Ramos (cell line): Measurements from ENCODE around the gene PIGU.

Experiments used
- in situ Hi-C: fragments of 300-500 bp; cut with MboI; formaldehyde crosslinking; loops from one replicate; pipeline ENCODE4 v1.14.3; 2022; ENCODE audit warnings: low sequenced_read_pairs; ENCODE audit not compliant: unreplicated experiment

PIGU gene

DNA sequence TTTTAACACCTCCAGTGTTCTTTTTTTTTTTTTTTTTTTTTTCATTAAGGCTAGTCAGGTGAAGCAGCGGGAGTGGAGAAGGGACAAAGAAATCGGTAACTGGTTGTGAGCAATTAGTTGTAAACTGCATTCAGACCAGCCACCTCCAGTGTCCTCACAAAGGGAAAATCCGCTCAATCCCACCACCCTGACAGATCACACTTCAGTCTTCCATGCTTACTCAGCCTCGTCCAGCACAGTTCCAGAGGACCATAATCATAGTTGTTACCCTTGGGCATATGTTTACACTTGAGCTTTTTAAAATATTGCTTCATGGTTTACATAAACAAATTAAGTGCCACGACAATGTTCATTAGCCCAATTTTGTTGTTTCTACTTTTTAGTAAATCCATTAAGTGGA, 150.4 kb downstream of the PIGU start:
- in situ Hi-C loops, result loop anchor here (25.0 kb wide), 1 partner anchor 186 kb away; the partner anchor contains the start of gene TP53INP2

DNA sequence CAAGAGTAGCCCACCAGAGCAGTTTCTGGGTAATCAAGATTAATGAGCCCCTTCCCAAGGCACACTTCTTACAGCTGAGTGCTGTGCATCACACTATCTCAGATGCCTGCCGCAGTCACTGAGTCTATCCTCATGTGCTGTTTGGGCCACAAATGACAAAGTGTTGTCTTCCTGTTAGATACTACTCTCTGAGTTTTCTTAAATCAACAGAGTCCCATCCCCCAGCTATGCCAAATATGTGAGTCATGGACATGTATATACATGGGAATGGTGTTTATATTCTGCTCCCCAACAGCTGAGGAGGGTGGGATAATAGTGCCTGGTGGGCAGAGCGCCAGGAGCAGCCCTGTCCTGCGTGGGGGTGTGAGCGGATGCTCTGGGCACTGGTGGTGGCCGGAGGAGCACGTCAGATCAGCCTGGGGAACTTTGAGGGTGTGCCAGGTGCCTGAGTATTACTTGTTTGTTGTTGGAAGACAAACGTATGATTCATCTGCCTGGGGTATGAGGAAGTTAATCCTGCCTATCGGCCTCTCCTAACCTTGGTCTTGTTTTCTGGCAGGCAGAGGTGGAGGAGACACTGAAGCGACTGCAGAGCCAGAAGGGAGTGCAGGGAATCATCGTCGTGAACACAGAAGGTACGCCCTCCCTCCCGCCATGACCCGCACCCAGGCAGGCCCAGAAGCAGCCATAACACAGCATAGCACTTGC, 151.0 kb downstream of the PIGU start:
- in situ Hi-C loops, result loop anchor here (25.0 kb wide), 1 partner anchor 186 kb away; the partner anchor contains the start of gene TP53INP2

DNA sequence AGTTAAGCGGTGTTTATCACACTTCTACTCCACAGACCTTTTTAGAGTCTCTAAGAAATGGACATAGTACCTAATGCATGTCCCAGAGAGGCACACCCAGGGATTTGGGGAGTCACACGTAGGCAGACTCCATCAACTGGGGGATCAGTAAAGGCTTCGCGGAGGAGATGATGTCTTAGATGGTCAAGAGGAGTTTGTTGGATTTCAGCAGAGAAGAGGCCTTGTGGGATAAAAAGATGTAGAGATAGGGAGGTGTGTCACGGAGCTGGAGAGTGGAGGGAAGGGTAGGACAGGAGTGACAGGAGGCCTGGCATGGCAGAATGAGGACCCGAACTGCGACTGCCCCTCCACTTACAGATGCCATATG, 151.6 kb downstream of the PIGU start:
- in situ Hi-C loops, result loop anchor here (25.0 kb wide), 1 partner anchor 187 kb away; the partner anchor contains the start of gene TP53INP2

DNA sequence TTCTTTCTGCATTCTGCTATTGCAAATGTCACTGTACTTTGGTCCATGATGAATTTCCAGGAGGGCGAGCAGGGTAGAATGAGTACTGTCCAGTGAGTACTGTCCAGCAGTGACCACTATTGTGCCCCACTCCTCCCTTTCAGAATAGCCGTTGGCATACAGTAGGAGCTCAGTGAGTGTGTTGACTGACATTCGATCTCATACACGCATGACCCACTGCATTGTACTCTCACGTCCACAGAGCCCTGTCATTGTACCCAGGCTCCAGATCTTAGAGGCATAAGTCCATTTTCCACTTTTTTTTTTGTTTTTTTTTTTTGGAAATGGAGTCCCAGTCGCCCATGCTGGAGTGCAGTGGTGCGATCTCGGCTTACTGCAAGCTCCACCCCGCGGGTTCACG, 152.5 kb downstream of the PIGU start:
- in situ Hi-C loops, result no loop called here

DNA sequence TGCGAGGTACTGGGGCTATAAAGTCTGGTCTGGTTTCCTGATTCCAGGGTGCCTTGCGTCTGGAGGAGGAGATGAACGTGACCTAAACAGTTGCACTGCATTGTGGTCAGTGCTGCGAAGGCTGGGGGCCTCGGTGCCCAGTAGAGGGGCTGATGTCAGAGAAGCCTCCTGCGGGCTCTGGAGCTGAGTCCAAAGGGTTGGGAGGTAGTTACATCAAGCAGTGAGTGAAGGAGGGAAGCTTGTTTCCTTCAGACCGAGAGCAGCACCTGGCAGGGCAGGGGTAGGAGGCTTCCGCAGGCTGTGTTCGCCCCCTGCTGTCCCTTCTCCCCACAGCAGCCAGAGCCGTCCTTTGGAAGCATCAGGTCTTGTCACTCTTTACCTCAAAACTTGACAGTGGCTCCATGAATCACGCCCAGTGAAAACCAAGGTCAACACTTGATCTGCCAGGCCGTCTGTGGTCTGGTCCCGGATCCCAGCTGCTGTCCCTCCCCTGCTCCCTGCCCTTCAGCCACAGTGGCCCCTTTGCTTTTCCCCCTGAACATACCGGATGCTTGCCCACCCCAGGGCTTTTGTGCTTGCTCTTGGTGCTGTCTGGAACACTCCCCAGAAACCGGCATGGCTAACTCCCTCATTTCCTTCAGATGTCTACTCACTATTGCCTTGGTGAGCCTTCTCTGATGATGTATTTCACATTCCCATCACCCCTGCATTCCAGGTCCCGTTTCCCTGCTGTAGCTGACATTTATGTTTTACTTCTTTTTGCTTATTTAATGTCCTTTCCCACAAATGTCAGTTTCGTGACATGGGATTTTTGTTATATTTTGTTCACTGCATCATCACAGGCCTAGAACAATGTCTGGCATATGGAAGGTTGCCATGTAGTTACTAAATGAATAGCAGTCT, 153.7 kb downstream of the PIGU start:
- in situ Hi-C loops, result no loop called here

DNA sequence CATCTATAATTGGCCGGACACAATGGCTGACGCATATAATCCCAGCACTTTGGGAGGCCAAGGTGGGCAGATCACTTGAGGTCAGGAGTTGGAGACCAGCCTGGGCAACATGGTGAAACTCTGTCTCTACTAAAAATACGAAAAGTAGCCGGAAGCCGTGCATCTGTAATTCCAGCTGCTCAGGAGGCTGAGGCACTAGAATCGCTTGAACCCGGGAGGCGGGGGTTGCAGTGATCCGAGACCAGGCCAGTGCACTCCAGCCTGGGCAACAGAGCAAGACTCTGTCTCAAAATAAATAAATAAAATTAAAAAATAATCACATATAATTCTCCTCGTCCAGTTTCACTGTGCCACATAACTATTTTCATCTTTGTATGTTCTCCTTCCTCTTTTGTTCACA, 157.1 kb downstream of the PIGU start:
- in situ Hi-C loops, result loop anchor here (10.0 kb wide), 1 partner anchor 205 kb away; no protein-coding TSS in a partner anchor

DNA sequence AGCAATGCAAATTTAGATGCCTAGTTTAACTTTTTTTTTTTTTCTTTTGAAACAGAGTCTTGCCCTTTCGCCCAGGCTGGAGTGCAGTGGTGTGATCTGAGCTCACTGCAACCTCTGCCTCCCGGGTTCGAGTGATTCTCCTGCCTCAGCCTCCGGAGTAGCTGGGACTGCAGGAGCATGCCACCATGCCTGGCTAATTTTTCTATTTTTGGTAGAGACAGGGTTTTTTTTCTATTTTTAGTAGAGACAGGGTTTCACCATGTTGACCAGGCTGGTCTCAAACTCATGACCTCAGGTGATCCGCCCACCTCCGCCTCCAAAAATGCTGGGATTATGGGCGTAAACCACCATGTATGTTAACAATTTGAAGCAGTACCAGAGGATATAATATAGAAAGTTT, 158.0 kb downstream of the PIGU start:
- in situ Hi-C loops, result loop anchor here (10.0 kb wide), 1 partner anchor 204 kb away; no protein-coding TSS in a partner anchor

DNA sequence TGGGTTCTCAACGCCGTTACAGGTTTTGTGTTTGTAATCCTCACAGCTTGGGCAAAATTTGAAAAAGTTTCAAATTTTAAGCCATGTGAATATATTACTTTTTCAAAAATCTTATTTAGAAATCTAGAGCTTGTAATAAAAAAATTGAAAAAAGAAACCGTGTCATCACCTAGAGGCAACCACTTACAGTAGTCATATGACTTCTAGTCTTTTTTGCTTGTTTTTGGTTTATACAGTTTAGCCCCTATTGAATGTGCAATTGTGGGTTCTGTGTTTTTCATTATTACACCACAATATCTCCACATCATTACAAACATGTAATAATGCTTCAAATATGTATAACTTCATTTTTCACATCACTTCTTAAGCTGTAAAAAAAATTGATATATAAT, 159.8 kb downstream of the PIGU start:
- in situ Hi-C loops, result loop anchor here (10.0 kb wide), 1 partner anchor 202 kb away; no protein-coding TSS in a partner anchor

DNA sequence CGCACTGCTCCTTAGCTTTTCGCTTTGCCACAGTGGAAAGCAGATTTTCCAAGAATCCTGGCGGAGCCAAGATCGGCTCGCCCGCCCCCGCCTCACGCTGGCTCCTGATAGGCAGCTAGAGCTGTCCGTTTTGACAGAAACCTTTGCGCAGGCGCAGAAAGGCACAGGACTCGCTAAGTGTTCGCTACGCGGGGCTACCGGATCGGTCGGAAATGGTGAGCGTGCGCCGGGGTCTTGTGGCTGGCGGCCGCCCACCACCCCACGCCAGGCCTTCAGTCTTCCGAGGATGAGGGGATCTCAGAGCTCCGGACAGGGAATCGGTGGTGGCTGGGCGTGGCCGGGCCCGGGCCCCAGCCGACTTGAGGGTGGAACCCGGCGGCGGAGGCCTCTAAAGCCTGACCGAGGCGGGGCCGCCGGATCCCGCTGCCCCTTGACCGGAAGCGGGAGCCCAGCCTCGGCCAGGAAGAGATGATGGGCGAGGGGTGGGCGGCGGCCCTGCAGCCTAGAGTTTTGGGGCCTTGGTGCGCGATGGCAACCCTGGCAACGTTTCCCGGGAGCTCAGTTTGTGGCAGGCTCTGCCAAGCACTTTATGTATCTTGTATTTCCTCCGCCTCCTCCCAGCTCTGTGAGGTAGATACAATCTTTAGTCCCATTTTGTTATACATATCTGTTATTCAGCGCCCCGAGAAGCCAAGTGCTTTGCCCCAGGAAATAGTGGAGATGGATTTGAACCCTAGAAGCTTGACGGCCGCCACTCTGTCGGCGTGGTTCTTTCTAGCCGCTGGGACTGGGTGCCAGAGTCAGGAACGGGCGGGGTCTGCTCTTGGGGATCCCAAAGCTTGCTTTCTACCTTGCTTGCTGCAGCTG, 160.4 kb downstream of the PIGU start, which contains the start of gene DYNLRB1:
Gene DYNLRB1, plus strand, starts transcription at position 176 of the 867 bp plus-strand sequence. Its CDS starts 37 bp downstream, at position 213.
- in situ Hi-C loops, result loop anchor here (10.0 kb wide), 1 partner anchor 202 kb away; no protein-coding TSS in a partner anchor

DNA sequence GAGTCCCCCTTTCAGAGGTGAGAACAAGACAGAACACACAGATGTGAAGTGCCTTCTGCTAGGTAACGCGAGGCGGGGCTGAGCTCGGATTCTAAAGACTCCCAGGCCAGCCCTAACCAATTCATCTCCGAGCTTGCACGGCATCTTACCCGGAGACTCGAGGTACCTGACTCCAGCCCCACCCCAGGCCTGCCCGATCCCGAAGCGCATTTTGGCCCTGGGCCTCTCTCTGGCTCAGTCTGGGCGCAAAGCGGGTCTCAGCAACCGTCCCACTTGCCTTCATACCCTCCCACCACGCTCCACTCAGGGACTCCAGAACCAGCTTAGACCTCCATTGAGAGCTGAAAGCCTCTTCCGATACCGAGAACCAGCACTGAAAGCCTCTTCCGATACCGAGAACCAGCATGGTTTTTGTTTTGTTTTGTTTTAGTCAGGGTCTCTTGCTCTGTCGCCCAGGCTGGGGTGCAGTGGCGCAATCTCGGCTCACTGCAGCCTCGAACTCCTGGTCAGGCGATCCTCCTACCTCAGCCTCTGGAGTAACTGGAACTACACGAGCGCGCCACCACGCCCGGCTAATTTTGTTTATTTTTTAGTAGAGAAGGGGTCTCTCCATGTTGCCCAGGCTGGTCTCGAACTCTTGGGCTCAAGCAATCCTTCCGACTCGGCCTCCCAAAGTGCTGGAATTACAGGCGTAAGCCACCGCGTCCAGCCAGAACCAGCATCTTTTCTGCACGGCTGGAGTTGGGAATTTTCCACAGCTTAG, 161.2 kb downstream of the PIGU start:
- in situ Hi-C loops, result loop anchor here (10.0 kb wide), 1 partner anchor 201 kb away; no protein-coding TSS in a partner anchor

DNA sequence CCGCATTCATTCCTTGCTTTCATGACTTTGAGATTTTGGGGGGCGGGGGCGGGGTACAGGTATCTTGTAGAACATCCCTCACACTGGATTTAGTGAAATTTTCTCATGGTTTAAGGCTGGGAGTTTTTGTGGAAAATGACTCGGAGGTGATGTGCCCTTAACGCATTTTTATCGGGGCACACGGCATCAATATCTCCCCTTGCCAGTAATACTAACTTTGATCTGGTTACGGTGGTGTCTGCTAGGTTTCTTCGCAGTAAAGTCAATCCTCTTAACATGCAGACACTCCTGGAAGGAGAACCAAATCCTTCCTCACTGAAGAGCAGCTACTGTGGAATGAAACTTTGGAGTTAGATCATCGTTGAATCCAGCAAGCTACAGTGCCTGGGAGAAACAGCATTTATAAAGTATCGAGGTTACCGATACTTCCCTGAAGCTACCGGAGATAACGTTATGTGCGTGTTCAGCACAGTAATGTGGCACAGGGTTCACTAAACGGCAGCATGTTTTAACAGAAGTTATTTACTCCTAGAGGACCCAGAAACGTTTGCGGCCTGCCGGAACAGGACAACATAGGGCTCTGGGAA, 161.9 kb downstream of the PIGU start:
- in situ Hi-C loops, result loop anchor here (10.0 kb wide), 1 partner anchor 200 kb away; no protein-coding TSS in a partner anchor

DNA sequence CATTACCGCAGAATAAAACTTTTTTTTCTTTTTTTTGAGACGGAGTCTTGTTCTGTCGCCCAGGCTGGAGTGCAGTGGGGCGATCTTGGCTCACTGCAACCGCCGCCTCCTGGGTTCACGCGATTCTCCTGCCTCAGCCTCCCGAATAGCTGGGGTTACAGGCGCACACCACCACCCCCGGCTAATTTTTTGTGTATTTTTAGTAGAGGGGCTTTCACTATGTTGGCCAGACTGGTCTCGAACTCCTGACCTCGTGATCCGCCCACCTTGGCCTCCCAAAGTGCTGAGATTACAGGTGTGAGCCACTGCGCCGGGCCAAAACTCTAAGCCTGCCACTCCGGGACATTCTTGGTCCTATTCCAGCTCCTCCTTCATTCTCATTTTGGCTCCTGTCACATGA, 162.9 kb downstream of the PIGU start:
- in situ Hi-C loops, result loop anchor here (10.0 kb wide), 1 partner anchor 199 kb away; no protein-coding TSS in a partner anchor

DNA sequence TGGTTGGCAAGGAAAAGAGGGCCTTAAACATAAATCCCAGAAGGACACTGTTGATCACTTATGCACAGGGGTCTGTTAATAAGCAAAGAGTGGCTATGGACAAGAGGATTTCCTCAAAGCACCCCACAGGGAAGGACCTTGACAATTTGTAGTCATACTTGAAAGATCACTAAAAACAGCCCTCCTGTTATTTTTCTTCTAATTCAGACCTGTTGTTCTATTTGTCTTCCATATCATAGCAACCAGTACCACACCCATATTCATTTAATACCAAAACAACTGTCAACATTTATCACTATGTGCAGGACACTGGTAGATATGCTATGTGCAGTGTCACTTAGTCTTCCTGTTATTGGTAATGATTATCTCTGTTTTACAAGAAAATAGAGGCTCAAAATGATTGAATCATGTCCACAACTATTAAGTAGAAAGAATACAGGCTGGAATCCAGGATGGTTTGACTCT, 163.9 kb downstream of the PIGU start:
- in situ Hi-C loops, result loop anchor here (10.0 kb wide), 1 partner anchor 198 kb away; no protein-coding TSS in a partner anchor

DNA sequence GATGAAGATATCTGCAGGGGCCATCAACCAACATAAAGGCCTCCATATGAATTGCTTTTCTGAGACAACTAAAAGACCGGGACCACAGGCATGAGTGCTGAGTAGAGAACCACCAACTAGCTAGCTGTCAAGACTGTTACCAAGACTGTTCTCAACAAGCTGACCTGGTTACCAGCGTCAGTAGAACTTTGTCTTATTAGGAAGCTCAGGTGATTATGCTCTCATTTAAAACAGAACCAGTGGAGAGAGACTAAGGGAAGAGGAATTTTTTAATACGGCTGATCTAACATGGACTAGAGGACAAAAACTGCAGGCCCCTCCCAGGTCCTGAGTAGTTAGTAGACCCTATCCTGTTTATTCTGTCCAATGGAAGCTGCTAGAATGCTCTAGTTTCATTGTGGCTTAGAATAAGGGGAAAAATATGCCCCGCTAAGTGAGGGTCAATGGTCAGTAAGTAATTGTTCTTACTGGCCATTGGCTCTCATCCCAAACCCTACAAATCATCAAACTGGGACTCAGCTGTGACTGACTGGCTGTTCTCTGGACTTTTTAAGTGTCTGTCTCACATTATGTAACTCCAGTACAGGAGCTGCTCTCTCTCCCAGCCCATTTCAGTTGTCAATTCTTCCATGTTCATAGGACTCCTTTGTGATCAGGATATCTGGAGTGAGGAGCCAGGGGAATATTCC, 164.5 kb downstream of the PIGU start:
- in situ Hi-C loops, result loop anchor here (10.0 kb wide), 1 partner anchor 198 kb away; no protein-coding TSS in a partner anchor

DNA sequence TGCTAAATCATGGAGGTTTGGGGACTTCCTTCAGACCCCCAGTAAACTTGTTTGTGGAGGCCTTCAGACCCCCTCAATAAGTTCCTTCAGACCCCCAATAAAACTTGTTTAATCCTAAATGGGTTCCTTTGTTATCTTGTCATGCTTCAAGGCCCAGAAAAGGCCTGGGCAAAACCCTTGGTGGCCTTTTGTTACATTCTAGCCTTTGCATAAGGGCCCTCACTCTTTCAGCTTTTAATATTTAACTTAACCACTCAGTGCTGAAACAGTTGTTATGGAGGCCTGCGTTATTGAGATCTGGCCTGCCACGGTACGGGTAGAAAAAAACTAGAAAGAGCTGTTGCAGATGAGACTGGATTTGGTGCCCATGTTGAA, 165.0 kb downstream of the PIGU start:
- in situ Hi-C loops, result loop anchor here (10.0 kb wide), 1 partner anchor 197 kb away; no protein-coding TSS in a partner anchor

DNA sequence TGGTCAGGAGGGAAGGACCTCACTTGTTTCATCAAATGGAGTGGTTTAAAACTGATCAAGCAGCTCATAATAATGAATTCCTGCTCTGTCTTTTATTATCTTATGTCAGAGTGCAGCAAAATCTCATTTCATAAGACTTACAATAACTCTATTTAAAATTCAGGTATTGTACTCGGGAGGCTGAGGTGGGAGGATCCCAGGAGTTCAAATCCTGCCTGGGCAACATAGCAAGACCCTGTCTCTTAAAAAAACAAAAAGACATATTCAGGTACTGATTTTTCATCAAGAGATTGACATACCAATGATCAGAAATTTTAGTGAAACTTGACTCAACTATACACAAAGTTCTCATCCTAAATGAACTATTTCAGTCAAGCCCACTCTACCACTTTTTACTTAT, 166.3 kb downstream of the PIGU start:
- in situ Hi-C loops, result loop anchor here (10.0 kb wide), 1 partner anchor 196 kb away; no protein-coding TSS in a partner anchor
